EL (cell line): ENCODE results near the gene JMJD1C.

Experiments
- DNase-seq: peaks from one replicate; pipeline ENCODE4 v3.0.0-alpha.2; 2016

The JMJD1C gene

DNA sequence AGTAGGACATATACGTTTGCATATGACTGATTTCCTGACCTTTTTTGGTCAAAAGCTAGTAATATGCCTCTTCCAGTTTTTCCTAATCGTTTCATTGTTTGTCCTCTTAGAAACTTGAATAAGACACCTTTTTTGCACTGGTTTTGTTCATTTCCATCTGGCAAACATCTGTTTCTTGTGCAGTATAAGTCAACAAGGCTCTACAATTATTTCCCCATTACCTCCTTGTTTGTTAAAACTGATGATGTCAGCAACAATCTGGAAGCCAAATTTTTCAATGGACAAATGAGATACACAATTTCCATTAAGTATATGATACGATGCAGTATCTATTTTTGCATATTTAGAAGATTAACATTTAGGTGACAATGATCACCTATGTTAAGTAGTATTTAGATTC lies 183.8 kb downstream of the JMJD1C start:
- no peak for DNase-seq

DNA sequence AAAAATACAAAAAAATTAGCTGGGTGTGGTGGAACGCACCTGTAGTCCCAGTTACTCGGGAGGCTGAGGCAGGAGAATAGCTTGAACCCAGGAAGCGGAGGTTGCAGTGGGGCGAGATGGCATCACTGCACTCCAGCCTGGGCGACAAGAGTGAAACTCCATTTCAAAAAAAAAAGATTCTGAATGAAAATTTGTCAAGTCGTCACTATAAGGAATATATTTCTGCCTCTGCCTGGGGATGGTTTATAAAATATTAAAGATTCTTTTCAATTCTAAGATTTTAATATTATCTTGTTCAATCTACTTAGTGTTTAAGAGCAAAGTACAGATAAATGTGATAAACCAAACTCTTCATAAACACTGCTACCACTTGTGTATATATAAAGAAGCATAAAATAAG lies 185.4 kb downstream of the JMJD1C start:
- DNase-seq, result no peak

DNA sequence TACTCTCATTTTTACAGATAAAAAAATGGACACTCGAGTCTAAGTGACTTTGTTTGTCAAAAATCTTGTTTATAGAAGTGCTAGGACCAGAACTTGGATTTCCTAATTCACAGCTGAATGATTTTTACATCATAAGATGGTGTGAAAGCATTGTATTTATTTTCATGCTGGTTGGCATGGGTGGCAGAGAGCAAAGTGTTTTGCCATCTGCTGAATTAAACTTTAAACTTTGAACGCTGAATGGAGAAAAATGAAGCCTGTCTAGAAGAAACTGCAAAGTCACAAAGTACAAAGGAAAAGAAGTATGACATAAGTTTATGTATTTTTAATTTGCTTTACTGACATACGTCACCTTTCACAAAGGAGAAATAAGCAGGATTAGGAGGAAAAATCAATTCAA lies 190.7 kb downstream of the JMJD1C start:
- DNase-seq, result no peak

DNA sequence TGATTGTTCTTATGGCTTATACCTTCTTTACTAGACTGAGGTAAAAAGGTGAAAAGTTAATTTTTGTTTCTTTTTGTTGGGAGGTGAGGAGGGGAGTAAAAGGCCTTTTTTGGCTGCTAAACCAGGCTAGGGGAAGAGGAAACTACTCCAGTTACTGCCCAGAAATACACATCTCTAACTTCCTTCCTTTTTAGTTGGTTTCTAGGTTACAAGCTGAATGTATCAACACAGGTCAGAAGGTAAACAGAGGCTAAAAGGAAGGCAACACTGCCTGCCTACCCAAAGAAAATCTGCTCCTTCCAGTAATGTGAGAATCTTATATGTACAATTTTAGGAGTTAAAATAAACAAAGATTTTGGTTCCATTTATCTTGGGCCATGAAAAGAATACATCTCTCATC lies 192.2 kb downstream of the JMJD1C start:
- no peak for DNase-seq

DNA sequence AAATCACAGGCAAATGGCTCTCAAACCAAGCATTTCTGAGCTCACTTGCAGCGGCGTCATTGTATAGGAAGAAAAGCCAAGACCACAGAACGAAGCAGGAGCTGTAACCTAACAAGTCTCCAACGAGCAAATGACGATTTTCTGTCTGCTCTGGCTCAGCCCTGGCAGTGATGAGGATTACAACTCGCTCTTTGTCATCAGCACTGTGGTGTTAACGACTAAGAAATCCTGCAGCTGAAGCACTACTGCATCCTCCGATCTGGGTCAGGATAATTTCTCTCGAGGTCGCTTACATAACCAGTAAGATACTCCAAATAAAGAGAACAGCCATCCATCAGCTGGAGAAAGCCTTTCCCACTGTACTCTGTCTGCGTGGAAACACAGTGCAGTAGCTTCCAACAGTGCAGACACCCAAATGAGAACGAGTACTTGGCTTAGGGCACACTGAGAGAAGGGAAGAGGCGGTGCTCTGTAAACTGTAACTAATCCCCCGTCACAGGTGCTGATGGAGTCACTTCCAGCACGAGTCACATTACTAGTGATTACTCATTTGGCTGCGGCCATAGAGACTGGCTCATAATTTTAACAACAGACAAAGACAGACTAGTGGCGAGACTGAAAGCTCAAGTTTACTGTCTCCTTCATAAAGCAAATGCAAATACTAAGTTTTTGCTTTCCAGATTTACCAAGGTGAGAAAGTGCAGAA lies 196.8 kb downstream of the JMJD1C start:
- peak; percentile 96 for DNase-seq

DNA sequence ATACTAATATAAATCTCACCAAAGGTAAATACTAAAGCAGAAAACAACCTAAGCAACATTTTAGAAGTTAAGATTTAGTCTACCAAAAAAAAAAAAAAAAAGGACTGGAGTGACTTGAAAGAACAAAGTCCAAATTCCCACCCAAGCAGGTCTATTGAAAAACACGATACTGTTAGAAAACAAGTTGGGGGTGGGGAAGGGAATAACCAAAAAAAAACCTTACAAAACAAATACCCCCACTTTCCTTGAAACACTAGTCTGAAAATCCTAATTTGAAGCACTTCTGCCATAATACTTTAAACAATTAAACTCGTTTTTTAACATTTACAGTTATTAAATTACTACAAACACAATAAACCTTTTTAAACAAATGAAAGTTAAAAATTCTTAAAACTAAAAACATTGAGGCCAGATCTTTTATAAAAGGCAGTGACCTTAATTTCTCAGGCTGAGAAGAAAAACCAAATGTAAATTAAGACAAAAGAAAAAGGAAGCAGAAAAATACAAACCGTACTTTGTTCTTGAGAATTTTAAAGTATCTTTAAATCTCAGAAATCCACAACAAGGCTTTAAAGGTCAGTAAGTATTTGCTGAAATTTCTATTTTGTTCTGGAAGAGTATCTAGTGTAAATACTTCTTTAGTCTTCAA lies 197.5 kb downstream of the JMJD1C start:
- peak; percentile 40 for DNase-seq

DNA sequence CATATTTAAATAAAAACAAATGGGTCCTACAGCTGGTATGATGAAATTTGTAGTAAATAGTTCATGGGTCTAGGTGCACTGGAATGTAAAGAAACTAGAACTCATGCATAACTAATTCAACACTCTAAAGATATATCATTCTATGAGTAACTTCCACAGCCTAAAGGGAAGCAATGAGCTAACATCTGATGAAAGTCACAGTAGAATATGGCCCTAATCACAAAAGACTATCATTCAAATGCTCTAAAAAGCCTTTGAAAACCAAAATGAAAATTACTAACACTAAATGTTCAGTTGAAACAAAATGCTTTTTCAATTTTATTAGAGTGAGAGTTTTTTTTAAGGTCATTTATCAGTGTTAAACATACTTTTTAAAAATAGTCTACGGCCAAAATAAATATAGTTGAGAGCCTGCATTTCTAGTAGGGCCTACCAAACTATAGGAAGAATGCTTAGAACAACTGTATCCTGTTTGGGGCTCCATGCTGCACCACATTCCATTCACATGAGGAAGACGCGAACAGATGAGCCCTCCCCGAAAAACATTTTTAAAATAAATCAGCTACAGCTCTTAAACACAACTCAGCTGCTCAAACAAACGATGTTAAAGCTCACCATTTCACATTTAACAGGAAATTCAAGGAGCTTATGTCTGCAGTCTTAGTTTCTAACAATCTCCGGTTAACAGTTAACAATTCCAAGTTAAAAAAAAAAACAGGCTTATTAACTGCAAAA lies 198.2 kb downstream of the JMJD1C start:
- DNase-seq, result peak; percentile 91

DNA sequence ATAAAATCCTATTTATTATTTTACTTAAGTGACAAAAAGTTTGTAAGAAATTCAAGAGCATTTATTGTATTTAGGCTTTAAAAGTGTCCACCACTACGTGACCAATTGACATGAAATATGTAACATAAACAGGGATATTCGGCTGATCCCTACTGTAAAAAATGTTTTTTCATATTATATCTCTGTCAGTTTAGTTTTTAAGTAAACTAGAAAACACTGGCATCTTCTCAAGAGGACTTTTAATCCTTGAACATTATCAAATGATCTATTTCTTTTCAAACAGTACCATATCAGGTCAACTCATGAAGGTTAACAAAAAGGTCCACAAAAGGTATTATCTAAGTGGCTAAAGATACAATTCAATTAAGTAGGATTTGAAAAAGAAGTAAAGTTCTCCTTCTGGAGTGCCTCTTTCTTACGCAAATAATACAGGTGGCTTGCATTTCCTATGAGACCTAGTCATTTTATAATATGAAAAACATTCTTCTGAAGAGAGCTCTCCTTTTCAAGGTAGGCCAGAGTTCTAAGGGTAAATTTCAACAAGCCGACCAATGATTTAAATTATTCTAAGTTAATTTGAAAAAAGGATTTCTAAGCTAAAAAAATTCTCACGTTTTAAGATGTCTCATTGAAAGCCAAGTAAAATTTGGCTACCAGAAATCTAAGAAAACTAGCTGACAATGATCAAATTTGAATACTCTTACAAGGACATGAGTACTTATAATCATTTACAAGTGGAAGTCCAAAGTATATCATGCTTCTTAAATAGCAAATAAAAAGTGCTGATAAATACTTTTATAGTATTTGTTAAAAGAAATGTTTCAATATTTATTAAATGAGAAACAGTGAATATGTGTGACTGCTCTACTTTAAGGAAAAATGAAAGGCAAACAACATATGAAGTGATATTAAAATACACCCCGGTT lies 199.1 kb downstream of the JMJD1C start:
- peak; percentile 8 for DNase-seq

DNA sequence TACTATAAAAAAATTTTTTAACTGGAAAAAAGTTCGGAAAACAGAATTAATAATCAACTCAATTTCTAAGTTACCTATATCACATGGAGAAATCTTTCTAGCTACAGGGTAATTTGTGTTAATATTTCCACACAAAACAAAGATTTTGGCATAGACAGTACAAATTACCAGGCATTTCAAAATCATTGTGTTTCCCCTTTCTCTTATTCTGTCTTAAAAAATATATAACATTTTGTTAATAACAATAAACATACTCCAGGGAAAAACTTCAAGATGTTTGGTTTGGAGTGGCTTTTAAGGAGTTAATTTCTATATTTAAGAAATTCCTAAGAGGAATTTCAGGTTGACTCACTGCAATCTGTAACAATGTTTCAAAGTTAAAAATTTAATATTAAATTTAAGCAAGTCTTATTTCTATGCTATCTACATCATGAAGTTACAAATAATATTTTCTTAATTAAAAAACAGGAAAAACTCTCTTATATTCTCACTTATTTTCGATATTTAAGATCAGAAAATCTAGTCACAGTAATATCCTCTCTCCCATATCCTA lies 200.0 kb downstream of the JMJD1C start:
- no peak for DNase-seq

DNA sequence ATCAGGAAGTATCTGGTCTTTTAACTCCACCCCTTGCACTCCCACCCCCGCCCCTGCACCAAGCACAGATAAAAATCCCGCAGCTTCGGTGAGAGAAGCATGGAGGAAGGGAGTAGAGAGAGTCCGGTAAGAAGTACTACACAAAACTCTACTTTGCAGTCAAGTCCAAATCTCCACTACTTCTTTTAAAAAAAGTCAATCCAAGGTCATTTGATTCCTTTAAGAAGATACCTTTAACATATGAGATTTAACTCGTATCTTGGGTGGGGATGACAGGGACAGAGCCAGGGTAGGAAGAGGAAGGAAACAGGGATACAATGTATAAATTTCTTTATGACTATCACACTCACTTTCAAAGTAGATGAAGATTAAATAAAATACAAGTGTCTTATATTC lies 200.6 kb downstream of the JMJD1C start:
- DNase-seq, result peak; percentile 75

DNA sequence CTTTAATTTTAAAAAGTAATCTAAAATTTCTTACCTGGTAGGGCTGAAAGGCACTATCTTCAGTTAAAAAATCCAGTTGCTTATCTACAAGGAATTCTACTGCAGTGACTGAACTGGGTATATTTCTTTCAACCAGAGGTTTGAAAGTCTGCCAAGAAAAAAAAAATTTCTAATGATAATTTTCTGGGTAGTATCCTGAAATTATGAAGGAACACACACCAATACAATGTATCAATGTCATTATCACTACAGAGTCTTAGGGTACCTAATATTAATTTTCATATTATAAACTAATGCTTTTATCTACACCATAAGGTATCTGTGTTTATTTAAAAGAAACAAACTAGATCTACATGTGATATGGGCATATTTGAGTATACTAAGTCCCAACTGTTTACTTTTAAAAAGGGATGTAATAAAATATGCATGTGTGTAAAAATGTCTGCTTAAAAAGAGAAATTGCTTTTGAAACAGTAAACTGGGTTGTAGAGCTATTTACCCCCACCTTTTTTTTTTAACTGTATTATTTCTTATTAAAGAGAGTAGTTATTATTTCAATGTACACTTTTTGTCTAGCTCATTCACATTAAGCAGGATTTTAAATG lies 201.1 kb downstream of the JMJD1C start:
- no peak for DNase-seq

DNA sequence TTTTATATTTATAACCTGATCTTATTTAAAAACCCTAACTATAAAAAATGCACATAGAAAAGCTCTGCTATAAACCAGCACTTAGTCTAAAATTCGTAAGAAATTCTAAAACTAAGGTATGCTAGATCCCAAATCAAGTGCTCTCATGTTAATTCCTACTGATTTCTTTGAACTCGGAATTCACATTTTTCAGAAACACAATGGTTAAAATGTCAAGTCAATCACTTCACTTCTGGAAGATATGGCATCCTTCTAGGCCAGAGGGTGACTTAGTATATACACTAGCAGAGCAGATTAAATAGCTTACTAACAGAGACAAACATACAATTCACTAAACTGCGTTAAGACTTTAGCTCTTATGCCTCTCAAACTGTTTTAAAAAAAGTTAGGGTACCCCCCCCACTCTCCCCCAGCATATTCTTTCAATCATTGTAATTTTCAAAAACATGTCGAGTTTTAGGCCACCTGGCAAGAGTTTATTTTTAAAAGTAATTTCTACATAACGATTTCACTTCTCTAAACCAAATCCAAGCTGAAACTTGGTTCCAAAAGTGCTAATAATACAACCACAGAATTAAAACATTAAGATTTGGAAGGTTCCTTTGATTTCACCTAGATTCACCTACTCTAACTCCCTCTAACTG lies 203.2 kb downstream of the JMJD1C start:
- DNase-seq, result no peak

DNA sequence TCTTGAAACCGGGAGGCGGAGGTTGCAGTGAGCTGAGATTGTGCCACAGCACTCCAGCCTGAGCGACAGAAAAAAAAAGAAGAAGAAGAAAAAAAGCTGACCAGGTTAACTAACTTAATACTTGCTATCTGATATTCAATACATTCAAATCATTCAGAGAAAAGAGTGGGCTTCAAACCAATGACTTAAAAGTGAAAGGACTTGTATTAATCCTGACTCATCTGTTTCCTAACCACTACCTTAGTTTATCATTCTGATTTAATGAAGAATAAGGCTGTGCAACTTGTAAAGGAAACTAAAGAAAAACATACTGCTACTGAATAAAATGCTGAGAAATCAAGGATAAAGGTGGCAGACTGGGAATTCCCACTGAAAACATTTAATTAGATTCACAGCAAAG lies 204.3 kb downstream of the JMJD1C start:
- DNase-seq, result no peak

DNA sequence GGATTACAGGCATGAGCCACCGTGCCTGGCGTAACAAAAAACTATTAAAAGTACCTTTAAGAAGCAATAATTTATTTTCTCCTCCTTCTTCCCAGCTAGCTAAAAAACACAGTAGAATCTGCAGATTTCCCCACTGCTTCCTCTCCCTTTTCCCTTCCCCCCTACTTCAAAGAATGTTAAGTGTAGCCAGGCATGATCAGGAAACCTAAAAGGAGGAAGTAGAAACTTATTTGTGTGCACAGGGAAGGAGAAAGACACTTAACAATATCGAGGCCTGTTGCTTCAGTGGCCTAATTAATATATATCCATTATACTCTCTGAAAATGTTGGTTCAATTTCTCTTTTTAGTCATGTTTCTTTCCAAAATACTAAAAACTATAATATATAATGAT lies 204.9 kb downstream of the JMJD1C start:
- DNase-seq, result no peak

DNA sequence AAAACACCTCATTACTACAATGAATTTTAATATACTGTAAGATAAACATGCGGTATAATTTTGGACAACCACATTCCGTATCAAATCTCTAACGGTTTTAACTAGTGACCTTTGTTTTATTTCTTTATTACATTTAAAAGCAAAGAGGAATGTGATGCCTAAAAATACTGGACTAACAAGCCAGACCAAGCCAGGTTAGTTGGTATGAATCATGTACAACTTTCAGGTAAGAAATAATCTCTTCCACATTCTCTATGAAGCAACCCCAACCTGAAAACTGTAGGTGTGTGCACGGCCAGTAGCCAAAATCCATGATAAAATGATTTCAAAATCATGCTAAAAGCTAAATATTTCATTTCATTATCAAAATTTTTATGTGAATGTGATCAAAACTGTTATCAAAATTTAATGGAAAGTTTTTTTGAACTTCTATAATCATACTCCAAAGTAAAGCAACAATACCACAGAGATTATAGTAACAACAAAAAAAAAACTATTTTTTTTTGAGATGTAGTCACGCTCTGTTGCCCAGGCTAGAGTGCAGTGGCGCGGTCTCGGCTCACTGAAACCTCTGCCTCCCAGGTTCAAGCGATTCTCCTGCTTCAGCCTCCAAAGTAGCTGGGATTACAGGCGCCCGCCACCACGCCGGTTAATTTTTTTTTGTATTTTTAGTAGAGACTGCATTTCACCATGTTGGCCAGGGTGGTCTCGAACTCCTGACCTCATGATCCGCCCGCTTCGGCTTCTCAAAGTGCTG lies 205.5 kb downstream of the JMJD1C start:
- no peak for DNase-seq

DNA sequence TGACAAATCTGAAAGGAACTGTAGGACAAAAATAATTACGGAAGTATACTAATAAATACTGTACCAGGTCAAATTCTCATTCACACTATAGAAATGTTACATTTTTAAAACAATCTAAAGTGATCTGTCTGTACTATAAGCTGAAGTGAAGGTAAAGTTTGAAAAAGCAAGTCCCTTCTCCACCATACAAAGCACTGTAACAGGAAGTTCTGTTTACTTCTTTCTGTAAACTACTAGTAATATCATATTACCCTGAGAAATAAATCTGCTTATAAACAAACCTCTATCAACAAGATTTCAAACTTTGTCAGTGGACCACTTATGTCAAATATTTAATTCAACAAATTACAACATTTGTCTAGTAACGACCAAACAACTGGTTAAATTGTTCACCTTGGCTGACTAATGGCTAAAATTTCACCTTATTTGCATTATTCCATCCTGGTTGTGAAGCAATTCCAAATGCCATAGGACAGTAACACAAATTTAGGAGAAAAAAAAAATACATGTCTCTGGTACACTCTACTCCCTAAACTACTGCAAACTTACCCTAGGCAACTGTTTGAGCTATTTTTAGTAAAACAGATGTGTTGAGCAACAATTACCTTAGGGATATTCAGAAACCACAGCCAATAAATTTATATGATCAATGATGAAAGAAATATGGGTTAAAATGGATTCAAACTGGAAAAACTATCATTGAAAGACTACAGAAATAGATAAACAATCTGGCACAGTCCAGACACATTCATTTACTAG lies 206.7 kb downstream of the JMJD1C start:
- DNase-seq, result no peak

DNA sequence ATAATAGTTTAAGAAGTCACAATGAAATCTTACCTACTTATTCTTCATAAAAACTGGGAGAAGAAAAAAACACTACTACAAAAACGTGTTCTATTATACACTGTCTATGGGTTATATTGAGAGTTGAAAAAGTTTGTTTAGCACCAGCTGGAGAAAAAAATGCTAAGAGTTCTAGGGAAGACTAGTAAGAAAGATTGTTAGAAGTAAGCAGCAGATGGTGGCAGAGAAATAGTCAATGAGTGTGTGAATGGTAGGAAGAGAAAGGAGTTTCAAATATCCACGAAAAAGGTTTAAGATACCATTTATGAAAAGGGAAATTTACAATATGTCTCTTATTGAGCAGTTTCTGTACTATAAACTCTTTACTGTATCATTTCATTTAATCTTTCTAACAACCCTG lies 208.0 kb downstream of the JMJD1C start:
- no peak for DNase-seq

DNA sequence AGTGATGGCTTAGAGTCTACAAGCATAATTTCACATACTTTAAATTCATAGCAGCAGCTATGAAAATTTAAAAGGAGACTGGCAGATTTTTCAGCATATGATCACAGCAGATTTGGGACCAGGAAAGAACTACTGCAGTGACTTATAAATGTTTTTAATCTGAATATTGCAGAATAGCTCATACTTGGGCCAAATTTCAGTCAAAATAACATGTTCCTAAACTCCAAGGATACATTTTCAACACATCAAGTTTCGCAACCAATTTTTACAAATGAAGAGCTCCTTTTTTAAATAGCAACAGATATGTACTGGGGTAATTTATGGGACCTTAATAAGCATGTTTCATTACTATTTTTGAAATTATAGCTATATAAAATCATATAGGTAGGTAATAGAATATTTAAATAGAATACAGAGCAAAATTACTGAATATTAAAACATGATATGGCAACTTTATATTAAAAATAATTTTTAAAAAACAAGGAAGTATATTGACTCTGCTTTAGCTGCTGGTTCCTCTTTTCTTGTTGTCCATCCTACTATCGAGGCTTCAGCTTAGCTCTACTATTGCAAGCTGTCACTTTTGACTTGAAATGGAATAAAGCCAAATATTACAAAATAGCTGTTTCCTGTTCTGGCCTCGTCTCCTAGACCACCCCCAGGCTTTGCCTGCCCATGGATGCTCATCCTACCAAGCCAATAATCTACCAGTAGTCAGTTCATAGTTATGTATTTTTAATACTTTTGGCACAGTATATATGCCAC lies 209.6 kb downstream of the JMJD1C start:
- no peak for DNase-seq

DNA sequence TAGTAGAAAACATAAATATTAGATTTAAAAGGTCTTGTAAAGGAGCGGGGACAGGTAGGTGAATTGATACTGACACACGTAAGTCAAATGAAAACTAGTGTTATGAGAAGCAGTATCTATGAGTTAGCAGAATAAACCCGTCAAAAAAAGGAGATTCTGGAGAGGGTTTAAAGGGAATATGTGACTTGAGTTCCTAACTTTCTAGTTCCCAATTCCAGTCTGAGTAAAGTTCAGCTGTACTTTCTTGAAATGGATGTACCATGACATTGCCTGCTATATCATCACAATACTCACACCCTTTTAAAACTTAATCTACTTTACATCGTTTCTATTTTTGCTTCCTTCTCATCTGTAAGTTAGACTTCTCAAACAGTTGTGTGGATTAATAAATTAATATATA lies 210.5 kb downstream of the JMJD1C start:
- no peak for DNase-seq
